HEK293T (cell line): ENCODE results near the gene ANKFN1.

Experiments
- ELF4 ChIP-seq: fragments of 450-650 bp; IDR thresholded peaks from 2 replicates; pipeline ENCODE4 v1.6.1; 2017; ENCODE audit warnings: antibody characterized with exemption
- FOXK2 ChIP-seq: fragments of 450-650 bp; IDR thresholded peaks from 2 replicates; pipeline ENCODE4 v1.6.1; 2016; ENCODE audit warnings: mild to moderate bottlenecking
- FOXM1 ChIP-seq: fragments of 450-650 bp; IDR thresholded peaks from 2 replicates; pipeline ENCODE4 v1.6.1; 2017; ENCODE audit warnings: mild to moderate bottlenecking, borderline replicate concordance
- HDGF ChIP-seq: fragments of 450-650 bp; IDR thresholded peaks from 2 replicates; pipeline ENCODE4 v1.6.1; 2017; ENCODE audit warnings: antibody characterized with exemption, borderline replicate concordance
- LEF1 ChIP-seq: fragments of 450-650 bp; IDR thresholded peaks from 2 replicates; pipeline ENCODE4 v1.6.1; 2017; ENCODE audit warnings: mild to moderate bottlenecking, borderline replicate concordance
- NFRKB ChIP-seq: fragments of 450-650 bp; IDR thresholded peaks from 2 replicates; pipeline ENCODE4 v1.6.1; 2016; ENCODE audit warnings: mild to moderate bottlenecking, moderate library complexity
- SP1 ChIP-seq: fragments of 450-650 bp; IDR thresholded peaks from 2 replicates; pipeline ENCODE4 v1.6.1; 2017
- SUZ12 ChIP-seq: fragments of 450-650 bp; IDR thresholded peaks from 2 replicates; pipeline ENCODE4 v1.6.1; 2016; ENCODE audit warnings: mild to moderate bottlenecking
- ZNF384 ChIP-seq: fragments of 450-650 bp; IDR thresholded peaks from 2 replicates; pipeline ENCODE4 v1.6.1; 2016

DNA sequence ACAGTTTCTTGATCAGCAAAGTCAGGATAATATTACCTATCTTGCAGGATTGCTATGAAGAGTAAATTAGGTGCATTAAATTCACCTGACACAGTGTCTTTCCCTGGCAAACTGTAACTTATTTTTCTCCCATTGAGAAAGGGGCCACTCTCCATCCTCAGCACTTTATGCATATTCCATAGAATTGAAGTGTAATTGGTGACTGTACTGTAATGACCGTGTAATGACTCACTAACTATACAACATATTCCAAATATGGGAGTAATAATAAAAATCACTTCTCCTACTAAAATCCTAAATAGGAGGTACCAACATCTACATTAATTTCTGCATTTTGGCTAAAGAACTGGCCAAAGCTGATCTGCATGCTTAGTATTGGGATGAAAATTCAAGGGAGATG, 298.4 kb downstream of the ANKFN1 start:
- TF ChIP-seq ELF4 = no peak
- no peak for TF ChIP-seq FOXM1
- TF ChIP-seq SP1 = no peak
- no peak for TF ChIP-seq NFRKB
- no peak for TF ChIP-seq HDGF
- TF ChIP-seq LEF1 = no peak
- no peak for TF ChIP-seq SUZ12
- no peak for TF ChIP-seq FOXK2
- TF ChIP-seq ZNF384 = no peak
